PC-3 (cell line): ENCODE measurements around the gene FTO.

Experiments used
- EZH2 ChIP-seq: fragments of 300-600 bp; sonication (generic); IDR thresholded peaks from one replicate; pipeline ENCODE4 v1.6.1; 2017; ENCODE audit warnings: antibody characterized with exemption, mild to moderate bottlenecking, low read length; ENCODE audit not compliant: unreplicated experiment
- EZH2phosphoT487 ChIP-seq: fragments of 300-600 bp; sonication (generic); IDR thresholded peaks from 2 replicates; pipeline ENCODE4 v1.6.1; 2018; ENCODE audit warnings: mild to moderate bottlenecking, antibody characterized with exemption, low read length, borderline replicate concordance
- TF ChIP-seq, protein P1 (sequence below): fragments of 300-600 bp; sonication (generic); conservative IDR thresholded peaks from 2 replicates; pipeline ENCODE4 v1.5.1; 2017; ENCODE audit warnings: antibody characterized with exemption, low read depth, mild to moderate bottlenecking, low read length

DNA sequence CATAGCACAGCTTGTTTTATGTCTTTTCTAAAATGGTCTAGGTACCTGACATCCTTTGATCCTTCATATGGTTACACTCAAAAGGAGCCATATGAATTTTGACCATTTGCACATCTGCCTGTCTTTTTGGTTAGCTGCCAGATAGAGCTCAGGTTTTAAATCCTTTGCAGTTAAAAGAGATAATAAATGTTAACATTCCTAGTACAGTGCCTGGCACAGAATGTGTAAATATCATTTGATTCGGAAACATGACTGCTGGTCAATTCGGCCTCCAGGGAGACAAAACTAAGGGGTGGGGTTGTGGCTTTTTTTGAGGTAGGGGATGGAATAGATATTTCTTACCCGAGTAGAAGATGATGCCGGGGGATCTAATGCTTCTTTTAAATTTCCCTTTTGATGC is 64.2 kb downstream of the FTO start:
- TF ChIP-seq, protein P1, sequence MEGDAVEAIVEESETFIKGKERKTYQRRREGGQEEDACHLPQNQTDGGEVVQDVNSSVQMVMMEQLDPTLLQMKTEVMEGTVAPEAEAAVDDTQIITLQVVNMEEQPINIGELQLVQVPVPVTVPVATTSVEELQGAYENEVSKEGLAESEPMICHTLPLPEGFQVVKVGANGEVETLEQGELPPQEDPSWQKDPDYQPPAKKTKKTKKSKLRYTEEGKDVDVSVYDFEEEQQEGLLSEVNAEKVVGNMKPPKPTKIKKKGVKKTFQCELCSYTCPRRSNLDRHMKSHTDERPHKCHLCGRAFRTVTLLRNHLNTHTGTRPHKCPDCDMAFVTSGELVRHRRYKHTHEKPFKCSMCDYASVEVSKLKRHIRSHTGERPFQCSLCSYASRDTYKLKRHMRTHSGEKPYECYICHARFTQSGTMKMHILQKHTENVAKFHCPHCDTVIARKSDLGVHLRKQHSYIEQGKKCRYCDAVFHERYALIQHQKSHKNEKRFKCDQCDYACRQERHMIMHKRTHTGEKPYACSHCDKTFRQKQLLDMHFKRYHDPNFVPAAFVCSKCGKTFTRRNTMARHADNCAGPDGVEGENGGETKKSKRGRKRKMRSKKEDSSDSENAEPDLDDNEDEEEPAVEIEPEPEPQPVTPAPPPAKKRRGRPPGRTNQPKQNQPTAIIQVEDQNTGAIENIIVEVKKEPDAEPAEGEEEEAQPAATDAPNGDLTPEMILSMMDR: no peak
- TF ChIP-seq EZH2 (no peak), EZH2phosphoT487 (no peak)
